Measurements from ENCODE around the gene TNFAIP8. TPM values are rescaled to one million over a fixed set of nuclear protein-coding genes. Genes with fewer than 3 reads are reported as not detected.

Gene TNFAIP8
- total RNA-seq, 4 donors from 2014 or later: 37.2 to 49.1 (median 43.3) TPM

- Histone ChIP-seq H3K4me3 (no peak overlapping the region), H3K4me1 (peaks cover 9% of the 10 kb centered on the region), H3K36me3 (no peaks in the 10 kb centered on the region), H3K27ac (no peak overlapping the region), H3K9me3 (no peaks in the 10 kb centered on the region), H3K27me3 (no peaks in the 10 kb centered on the region)
- 74% methylated on average over 2 of the region's 2 CpGs for WGBS
- DNase-seq (ENCODE audit: low spot score in 2 of 2): no peak
- no peak for TF ChIP-seq POLR2A (IDR thresholded peaks at IDR 0.05)
- TF ChIP-seq CTCF (IDR thresholded peaks at IDR 0.05): no peak
- no peak for TF ChIP-seq POLR2AphosphoS5 (IDR thresholded peaks at IDR 0.05)
- no peak for TF ChIP-seq EP300 (IDR thresholded peaks at IDR 0.05)
These were observed 23.3 kb downstream of the TNFAIP8 start for GRCh38 chr5:119379096-119379495.

GRCh38 chr5:119379942-119380547 is 24.2 kb downstream of the TNFAIP8 start:
- no peaks in the 10 kb centered on the region for H3K36me3 ChIP-seq
- no peak overlapping the region for H3K4me3 ChIP-seq
- no peaks in the 10 kb centered on the region for H3K9me3 ChIP-seq
- no peaks in the 10 kb centered on the region for H3K27me3 ChIP-seq
- no peak overlapping the region for H3K27ac ChIP-seq
- DNase-seq (ENCODE audit: low spot score in 2 of 2): no peak
- TF ChIP-seq CTCF (IDR thresholded peaks at IDR 0.05) (no peak), POLR2A (IDR thresholded peaks at IDR 0.05) (no peak), POLR2AphosphoS5 (IDR thresholded peaks at IDR 0.05) (no peak), EP300 (IDR thresholded peaks at IDR 0.05) (no peak)
- peaks cover 13% of the 10 kb centered on the region for H3K4me1 ChIP-seq
- WGBS: 82% methylated on average over 2 of the region's 2 CpGs

GRCh38 chr5:119382169-119382568 is 26.4 kb downstream of the TNFAIP8 start:
- H3K27ac ChIP-seq: no peak overlapping the region
- 80% methylated on average over 3 of the region's 3 CpGs for WGBS
- no peak overlapping the region for H3K4me3 ChIP-seq
- TF ChIP-seq POLR2AphosphoS5 (IDR thresholded peaks at IDR 0.05) (no peak), EP300 (IDR thresholded peaks at IDR 0.05) (no peak), CTCF (IDR thresholded peaks at IDR 0.05) (no peak), POLR2A (IDR thresholded peaks at IDR 0.05) (no peak)
- peaks cover 32% of the 10 kb centered on the region for H3K4me1 ChIP-seq
- H3K9me3 ChIP-seq: no peaks in the 10 kb centered on the region
- no peak for DNase-seq (ENCODE audit: low spot score in 2 of 2)
- H3K36me3 ChIP-seq: no peaks in the 10 kb centered on the region
- H3K27me3 ChIP-seq: no peaks in the 10 kb centered on the region

- TF ChIP-seq EP300 (IDR thresholded peaks at IDR 0.05) (no peak), POLR2AphosphoS5 (IDR thresholded peaks at IDR 0.05) (no peak), POLR2A (IDR thresholded peaks at IDR 0.05) (no peak), CTCF (IDR thresholded peaks at IDR 0.05) (no peak)
- no peaks in the 10 kb centered on the region for H3K36me3 ChIP-seq
- H3K4me1 ChIP-seq: peaks cover 40% of the 10 kb centered on the region
- WGBS: 81% methylated on average over 1 of the region's 1 CpG
- H3K4me3 ChIP-seq: no peak overlapping the region
- no peak for DNase-seq (ENCODE audit: low spot score in 2 of 2)
- no peak overlapping the region for H3K27ac ChIP-seq
- H3K27me3 ChIP-seq: no peaks in the 10 kb centered on the region
- no peaks in the 10 kb centered on the region for H3K9me3 ChIP-seq
These were observed 27.2 kb downstream of the TNFAIP8 start for GRCh38 chr5:119383008-119383407.

GRCh38 chr5:119385136-119385535 is 29.3 kb downstream of the TNFAIP8 start:
- DNase-seq (ENCODE audit: low spot score in 2 of 2): no peak
- H3K4me1 ChIP-seq: peaks cover 47% of the 10 kb centered on the region
- WGBS: 85% methylated on average over 3 of the region's 3 CpGs

More at GRCh38 chr5:119385136-119385535, 29.3 kb downstream of the TNFAIP8 start:
- H3K27me3 ChIP-seq: no peaks in the 10 kb centered on the region
- H3K4me3 ChIP-seq: no peak overlapping the region
- H3K9me3 ChIP-seq: no peaks in the 10 kb centered on the region
- TF ChIP-seq EP300 (IDR thresholded peaks at IDR 0.05) (no peak), CTCF (IDR thresholded peaks at IDR 0.05) (no peak), POLR2AphosphoS5 (IDR thresholded peaks at IDR 0.05) (no peak), POLR2A (IDR thresholded peaks at IDR 0.05) (no peak)
- no peaks in the 10 kb centered on the region for H3K36me3 ChIP-seq
- H3K27ac ChIP-seq: no peak overlapping the region

Measured in suprapubic skin (tissue), 4 donors.